Fibroblast of villous mesenchyme (primary cell): ENCODE data around the gene MYOG. TPM values are rescaled to one million over a fixed set of nuclear protein-coding genes. Genes with fewer than 3 reads are reported as not detected.

Source experiments
- DNase-seq: peaks from one replicate; pipeline ENCODE4 v3.0.0-alpha.2; 2010; ENCODE audit warnings: low read depth
- H3K4me3 ChIP-seq: 2 replicates; pipeline ENCODE4 v1.5.1; 2011; ENCODE audit warnings: low read depth, mild to moderate bottlenecking, low read length
- total RNA-seq: library from RNA; depleted of rRNA; stranded (reverse); fragments of >200 nt; gene quantifications from 2 replicates; pipeline ENCODE4 v1.2.3, GENCODE V29; 2012
- TF ChIP-seq, protein P1 (sequence below): IDR thresholded peaks from 2 replicates; pipeline ENCODE4 v1.5.1; 2012; ENCODE audit warnings: low read depth, mild to moderate bottlenecking, low read length; ENCODE audit not compliant: insufficient read depth

MYOG gene
- total RNA-seq, 1 donor = not detected

DNA sequence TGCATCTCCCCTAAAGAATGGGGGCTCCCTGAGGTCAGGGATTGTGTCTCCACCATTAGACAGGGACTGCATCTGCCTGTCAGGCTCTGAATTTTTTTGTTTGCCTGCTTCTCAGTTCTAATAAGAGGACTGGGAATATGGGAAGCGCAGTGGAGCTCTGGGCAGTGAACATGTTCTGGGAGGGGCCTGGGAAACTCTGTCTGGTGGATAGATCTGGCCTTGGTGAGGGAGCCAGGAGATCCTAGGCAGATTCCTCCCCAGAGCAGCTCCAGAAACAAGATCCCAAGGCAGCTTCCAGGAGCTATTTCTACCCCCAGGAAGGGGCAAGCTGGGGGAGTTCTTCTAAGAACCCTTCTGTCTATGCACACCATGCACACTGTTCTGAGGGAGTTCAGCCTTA is 12.6 kb upstream of the MYOG start:
- no peak for DNase-seq
- TF ChIP-seq, protein P1, sequence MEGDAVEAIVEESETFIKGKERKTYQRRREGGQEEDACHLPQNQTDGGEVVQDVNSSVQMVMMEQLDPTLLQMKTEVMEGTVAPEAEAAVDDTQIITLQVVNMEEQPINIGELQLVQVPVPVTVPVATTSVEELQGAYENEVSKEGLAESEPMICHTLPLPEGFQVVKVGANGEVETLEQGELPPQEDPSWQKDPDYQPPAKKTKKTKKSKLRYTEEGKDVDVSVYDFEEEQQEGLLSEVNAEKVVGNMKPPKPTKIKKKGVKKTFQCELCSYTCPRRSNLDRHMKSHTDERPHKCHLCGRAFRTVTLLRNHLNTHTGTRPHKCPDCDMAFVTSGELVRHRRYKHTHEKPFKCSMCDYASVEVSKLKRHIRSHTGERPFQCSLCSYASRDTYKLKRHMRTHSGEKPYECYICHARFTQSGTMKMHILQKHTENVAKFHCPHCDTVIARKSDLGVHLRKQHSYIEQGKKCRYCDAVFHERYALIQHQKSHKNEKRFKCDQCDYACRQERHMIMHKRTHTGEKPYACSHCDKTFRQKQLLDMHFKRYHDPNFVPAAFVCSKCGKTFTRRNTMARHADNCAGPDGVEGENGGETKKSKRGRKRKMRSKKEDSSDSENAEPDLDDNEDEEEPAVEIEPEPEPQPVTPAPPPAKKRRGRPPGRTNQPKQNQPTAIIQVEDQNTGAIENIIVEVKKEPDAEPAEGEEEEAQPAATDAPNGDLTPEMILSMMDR = no peak

GRCh38 chr1:203097001-203097400 is 11.2 kb upstream of the MYOG start:
- no peak overlapping the region for H3K4me3 ChIP-seq
- DNase-seq = no peak
- TF ChIP-seq, protein P1 = no peak

More for the DNA sequence above, 12.6 kb upstream of the MYOG start:
- H3K4me3 ChIP-seq = no peak overlapping the region

DNA sequence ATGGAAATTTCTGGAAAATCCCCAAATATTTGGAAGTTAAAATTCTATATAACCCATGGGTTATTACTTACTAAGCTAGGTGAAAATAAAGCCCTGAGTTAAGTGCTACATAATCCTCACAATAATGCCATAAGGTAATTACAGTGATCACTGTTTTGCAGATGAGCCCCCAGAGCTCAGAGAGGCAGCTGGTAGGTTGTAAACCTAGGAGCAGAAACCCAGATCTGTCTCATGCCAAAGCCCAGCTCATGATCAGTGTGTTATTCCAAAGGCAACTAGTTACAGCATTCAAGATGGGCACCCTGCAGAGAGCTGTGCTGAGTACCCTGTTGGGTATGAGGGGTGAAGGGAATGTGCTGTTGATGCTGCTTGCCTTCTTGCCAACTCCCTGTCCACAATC is 10.8 kb upstream of the MYOG start:
- no peak overlapping the region for H3K4me3 ChIP-seq
- no peak for DNase-seq
- TF ChIP-seq, protein P1 = no peak

DNA sequence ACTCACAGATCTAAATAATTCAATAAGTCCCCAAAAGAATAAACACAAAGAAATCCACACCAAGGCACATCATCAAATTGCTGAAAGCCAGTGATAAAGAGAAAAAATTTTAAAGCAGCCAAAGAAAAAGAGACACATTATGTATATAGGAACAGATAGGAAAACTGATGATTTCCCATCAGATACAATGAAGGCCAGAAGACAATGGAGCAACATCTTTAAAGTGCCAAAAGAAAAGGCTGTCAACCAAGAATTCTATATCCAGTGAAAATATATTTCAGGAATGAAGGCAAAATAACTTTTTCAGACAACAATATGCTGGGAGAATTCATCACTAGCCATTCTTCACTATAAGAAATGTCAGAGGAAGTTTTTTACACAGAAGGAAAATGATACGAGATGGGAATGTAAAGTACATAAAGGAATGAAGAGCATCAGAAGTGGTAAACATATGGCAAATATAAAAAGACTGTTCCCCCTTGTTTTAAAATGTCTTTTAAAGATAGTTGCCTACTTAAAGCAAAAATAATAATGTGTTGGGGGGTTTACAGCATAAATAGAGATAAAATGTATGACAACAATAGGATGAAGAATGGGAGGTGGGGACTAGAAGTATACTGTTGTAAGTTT is 9.4 kb upstream of the MYOG start:
- no peak for DNase-seq
- TF ChIP-seq, protein P1 = no peak
- no peak overlapping the region for H3K4me3 ChIP-seq

DNA sequence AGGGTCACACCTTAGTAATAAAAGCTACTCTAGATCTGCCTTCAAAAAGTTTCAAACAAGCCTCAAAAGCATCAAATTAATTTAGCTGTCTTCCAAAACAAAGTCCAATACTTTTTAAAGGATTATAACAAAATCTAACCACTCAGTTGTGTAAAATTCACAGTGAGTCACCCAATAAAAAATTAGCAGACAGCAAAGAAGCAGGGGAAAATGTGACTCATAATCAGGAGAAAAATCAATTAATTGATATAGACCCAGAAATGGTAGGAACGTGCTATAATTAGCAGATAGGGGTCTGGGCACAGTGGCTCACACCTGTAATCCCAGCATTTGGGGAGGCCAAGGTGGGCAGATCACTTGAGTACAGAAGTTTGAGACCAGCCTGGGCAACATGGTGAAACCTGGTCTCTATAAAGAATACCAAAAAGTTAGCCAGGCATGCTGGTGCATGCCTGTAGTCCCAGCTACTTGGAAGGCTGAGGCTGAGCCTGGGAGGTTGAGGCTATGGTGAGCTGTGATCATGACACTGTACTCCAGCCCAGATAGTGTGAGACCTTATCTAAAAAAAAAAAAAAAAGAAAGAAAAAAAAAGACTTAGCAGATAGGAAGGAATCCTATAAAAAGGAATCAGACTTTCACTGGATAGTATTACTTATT is 8.1 kb upstream of the MYOG start:
- H3K4me3 ChIP-seq = no peak overlapping the region
- TF ChIP-seq, protein P1 = no peak
- DNase-seq = no peak

- TF ChIP-seq, protein P1 = no peak
- no peak overlapping the region for H3K4me3 ChIP-seq
- no peak for DNase-seq
Observed at GRCh38 chr1:203091761-203092330, 6.0 kb upstream of the MYOG start.
